HCT116 (cell line): ENCODE measurements around the gene TMIGD2. TPM values are rescaled to one million over a fixed set of nuclear protein-coding genes. Genes with fewer than 3 reads are reported as not detected.
"Not testable (repeated sequence)": the region's sequence is repeated elsewhere in the genome, so short reads cannot be mapped to it uniquely, and the experiment has no call there.

ENCODE experiments used
- ATAC-seq: fragments of 200-7000 bp; cut with Tn5 transposase; 2 replicates; pipeline ENCODE4 v1.9.1; 2020; ENCODE audit warnings: mild to moderate bottlenecking, moderate library complexity
- BruUV-seq: library from RNA; stranded (reverse); fragments of 400-500 nt; replicated peaks from 2 replicates; lab custom pipeline; 2021; lab: Mats Ljungman, UMichigan
- CTCF ChIA-PET: fragments of 300-600 bp; sonication (Branson Sonifier 250); formaldehyde crosslinking; loops from one replicate; lab custom pipeline; 2021; ENCODE audit warnings: antibody characterized with exemption; lab: Charles Lee
- POLR2A ChIA-PET: fragments of 300-600, 350-600 bp; sonication (Branson Sonifier 250); formaldehyde crosslinking; loops from one replicate; lab custom pipeline; 2021; ENCODE audit warnings: antibody characterized with exemption; lab: Charles Lee
- RAD21 ChIA-PET, 2 experiments: fragments of 300-600 bp; sonication (Branson Sonifier 250); formaldehyde crosslinking; loops; one replicate each; lab custom pipeline; 2023; ENCODE audit warnings: low total read pairs in 2 of 2; ENCODE audit not compliant: uncharacterized antibody in 2 of 2, unreplicated experiment in 2 of 2, low non-redundant PET in 1 of 2; lab: Charles Lee
- DNase-seq: peaks from one replicate; pipeline ENCODE4 v3.0.0-alpha.2; 2010; ENCODE audit warnings: low read depth, low spot score
- H2AFZ ChIP-seq: fragments of 200-600 bp; shearing (Covaris generic), sonication (generic); 2 replicates; pipeline ENCODE4 v1.6.1; 2017; ENCODE audit warnings: low read depth, mixed run types, mixed read lengths, antibody characterized with exemption, low read length; ENCODE audit not compliant: poor library complexity, severe bottlenecking
- H3K27ac ChIP-seq: 2 replicates; pipeline ENCODE4 v1.5.1; 2012; ENCODE audit warnings: low read depth, low read length
- H3K27me3 ChIP-seq: fragments of 200-600 bp; sonication (generic); 2 replicates; pipeline ENCODE4 v1.6.1; 2016; ENCODE audit warnings: mixed run types, low read length, mixed read lengths; ENCODE audit not compliant: insufficient read depth
- H3K36me3 ChIP-seq, 2 experiments: fragments of 200-500 bp in 1 of 2; fragments of 200-600 bp in 1 of 2; sonication (Bioruptor generic) in 1 of 2; sonication (generic) in 1 of 2; 2 replicates each; pipeline versions ENCODE4 v1.5.1 to v1.6.1; 2014 to 2016; ENCODE audit warnings: low read length in 2 of 2, inconsistent platforms in 1 of 2, mixed read lengths in 1 of 2, mixed run types in 1 of 2; ENCODE audit not compliant: insufficient read depth in 2 of 2, control insufficient read depth in 1 of 2
- H3K4me1 ChIP-seq, 2 experiments: fragments of 200-600 bp in 1 of 2; sonication (generic) in 1 of 2; 2 replicates each; pipeline versions ENCODE4 v1.5.1 to v1.6.1; 2012 to 2017; ENCODE audit warnings: low read length in 2 of 2, inconsistent platforms in 1 of 2, mild to moderate bottlenecking in 1 of 2, mixed read lengths in 1 of 2, mixed run types in 1 of 2, moderate library complexity in 1 of 2; ENCODE audit not compliant: insufficient read depth in 2 of 2, control insufficient read depth in 1 of 2
- H3K4me2 ChIP-seq: fragments of 200-600 bp; sonication (generic); 2 replicates; pipeline ENCODE4 v1.6.1; 2017; ENCODE audit warnings: mixed run types, low read length, mixed read lengths
- H3K4me3 ChIP-seq, 2 experiments: fragments of 200-600 bp in 1 of 2; sonication (generic) in 1 of 2; replicated peaks in 1 of 2; 2 replicates each; pipeline ENCODE4 v1.5.1; 2011 to 2016; ENCODE audit warnings: low read length in 2 of 2, control low read depth in 1 of 2, low read depth in 1 of 2, mild to moderate bottlenecking in 1 of 2, mixed read lengths in 1 of 2, mixed run types in 1 of 2
- H3K79me2 ChIP-seq: fragments of 200-600 bp; sonication (generic); 2 replicates; pipeline ENCODE4 v1.6.1; 2017; ENCODE audit warnings: mild to moderate bottlenecking, mixed run types, low read length, moderate library complexity, mixed read lengths; ENCODE audit not compliant: insufficient read depth
- H3K9ac ChIP-seq: fragments of 200-600 bp; sonication (generic); 2 replicates; pipeline ENCODE4 v1.6.1; 2016; ENCODE audit warnings: low read length, mixed read lengths
- H3K9me2 ChIP-seq: fragments of 200-600 bp; sonication (generic), shearing (Covaris generic); 2 replicates; pipeline ENCODE4 v1.6.1; 2017; ENCODE audit warnings: mixed run types, mild to moderate bottlenecking, moderate library complexity; ENCODE audit not compliant: insufficient read depth
- H3K9me3 ChIP-seq, 2 experiments: fragments of 200-500 bp in 1 of 2; fragments of 200-600 bp in 1 of 2; sonication (Bioruptor generic) in 1 of 2; sonication (generic) in 1 of 2; 2 replicates each; pipeline ENCODE4 v1.6.1; 2014 to 2017; ENCODE audit warnings: low read length in 2 of 2, mixed read lengths in 2 of 2, inconsistent platforms in 1 of 2, low read depth in 1 of 2, mild to moderate bottlenecking in 1 of 2, mixed run types in 1 of 2, moderate library complexity in 1 of 2; ENCODE audit not compliant: control insufficient read depth in 1 of 2, insufficient read depth in 1 of 2
- H4K20me1 ChIP-seq: fragments of 200-600 bp; sonication (generic), shearing (Covaris generic); 2 replicates; pipeline ENCODE4 v1.6.1; 2017; ENCODE audit warnings: mixed run types, mild to moderate bottlenecking, moderate library complexity; ENCODE audit not compliant: insufficient read depth
- CBX3 ChIP-seq: IDR thresholded peaks from 2 replicates; pipeline ENCODE4 v1.6.1; 2012; ENCODE audit warnings: low read depth
- EGR1 ChIP-seq: IDR thresholded peaks from 2 replicates; pipeline ENCODE4 v1.6.1; 2012; ENCODE audit warnings: low read depth
- ELF1 ChIP-seq: IDR thresholded peaks from 2 replicates; pipeline ENCODE4 v1.6.1; 2012; ENCODE audit warnings: low read depth, borderline replicate concordance
- FOSL1 ChIP-seq: IDR thresholded peaks from 2 replicates; pipeline ENCODE4 v1.6.1; 2012; ENCODE audit warnings: low read depth
- JUND ChIP-seq: IDR thresholded peaks from 2 replicates; pipeline ENCODE4 v1.6.1; 2012
- POLR2A ChIP-seq: IDR thresholded peaks from 2 replicates; pipeline ENCODE4 v1.7.0; 2011; ENCODE audit warnings: borderline replicate concordance; ENCODE audit not compliant: insufficient read depth, insufficient read length; ENCODE audit errors: extremely low read depth
- POLR2AphosphoS5 ChIP-seq: IDR thresholded peaks from 2 replicates; pipeline ENCODE4 v1.6.1; 2011; ENCODE audit warnings: mild to moderate bottlenecking, low read depth, low read length, moderate library complexity
- SIN3A ChIP-seq: IDR thresholded peaks from 2 replicates; pipeline ENCODE4 v1.6.1; 2012; ENCODE audit warnings: low read depth
- TCF7L2 ChIP-seq: IDR thresholded peaks from 2 replicates; pipeline ENCODE4 v1.7.0; 2011; ENCODE audit warnings: borderline replicate concordance, inconsistent platforms; ENCODE audit not compliant: insufficient read depth, insufficient read length; ENCODE audit errors: extremely low read depth
- YY1 ChIP-seq: IDR thresholded peaks from 2 replicates; pipeline ENCODE4 v1.6.1; 2011; ENCODE audit warnings: low read length, low read depth, moderate library complexity, mild to moderate bottlenecking; ENCODE audit not compliant: insufficient replicate concordance; ENCODE audit errors: extremely low read depth
- ZNF274 ChIP-seq: fragments of 200-500 bp; sonication (Bioruptor generic); IDR thresholded peaks from 2 replicates; pipeline ENCODE4 v1.6.1; 2014; ENCODE audit warnings: mild to moderate bottlenecking, low read depth, low read length, inconsistent platforms
- intact Hi-C: fragments of 100-400 bp; cut with micrococcal nuclease; formaldehyde crosslinking; loops from 2 replicates; pipeline ENCODE4 v1.10.0; 2022
- total RNA-seq: library from RNA; stranded (reverse); gene quantifications from one replicate; pipeline ENCODE4 v1.2.1, GENCODE V29; 2021; ENCODE audit not compliant: unreplicated experiment
- TF ChIP-seq, protein P1 (sequence below): IDR thresholded peaks from 2 replicates; pipeline ENCODE4 v1.6.1; 2011; ENCODE audit warnings: mild to moderate bottlenecking, low read length, moderate library complexity; ENCODE audit not compliant: insufficient replicate concordance; ENCODE audit errors: extremely low read depth
- TF ChIP-seq, protein P2 (sequence below): IDR thresholded peaks from 2 replicates; pipeline ENCODE4 v1.6.1; 2012

TMIGD2 gene
- total RNA-seq, 1 experiment from 2014 or later: not detected

- TF ChIP-seq, protein P1, sequence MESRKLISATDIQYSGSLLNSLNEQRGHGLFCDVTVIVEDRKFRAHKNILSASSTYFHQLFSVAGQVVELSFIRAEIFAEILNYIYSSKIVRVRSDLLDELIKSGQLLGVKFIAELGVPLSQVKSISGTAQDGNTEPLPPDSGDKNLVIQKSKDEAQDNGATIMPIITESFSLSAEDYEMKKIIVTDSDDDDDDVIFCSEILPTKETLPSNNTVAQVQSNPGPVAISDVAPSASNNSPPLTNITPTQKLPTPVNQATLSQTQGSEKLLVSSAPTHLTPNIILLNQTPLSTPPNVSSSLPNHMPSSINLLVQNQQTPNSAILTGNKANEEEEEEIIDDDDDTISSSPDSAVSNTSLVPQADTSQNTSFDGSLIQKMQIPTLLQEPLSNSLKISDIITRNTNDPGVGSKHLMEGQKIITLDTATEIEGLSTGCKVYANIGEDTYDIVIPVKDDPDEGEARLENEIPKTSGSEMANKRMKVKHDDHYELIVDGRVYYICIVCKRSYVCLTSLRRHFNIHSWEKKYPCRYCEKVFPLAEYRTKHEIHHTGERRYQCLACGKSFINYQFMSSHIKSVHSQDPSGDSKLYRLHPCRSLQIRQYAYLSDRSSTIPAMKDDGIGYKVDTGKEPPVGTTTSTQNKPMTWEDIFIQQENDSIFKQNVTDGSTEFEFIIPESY: no peak
- TF ChIP-seq EGR1 (no peak), ELF1 (no peak), CBX3 (no peak), ZNF274 (no peak), SIN3A (no peak), FOSL1 (no peak; the same call in 1 of the 2 replicates), POLR2AphosphoS5 (no peak), YY1 (no peak), JUND (no peak; the same call in 1 of the 2 replicates), TCF7L2 (no peak), POLR2A (no peak)
- TF ChIP-seq, protein P2, sequence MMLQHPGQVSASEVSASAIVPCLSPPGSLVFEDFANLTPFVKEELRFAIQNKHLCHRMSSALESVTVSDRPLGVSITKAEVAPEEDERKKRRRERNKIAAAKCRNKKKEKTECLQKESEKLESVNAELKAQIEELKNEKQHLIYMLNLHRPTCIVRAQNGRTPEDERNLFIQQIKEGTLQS: no peak
Measured at GRCh38 chr19:4288091-4288777, 14.0 kb downstream of the TMIGD2 start (continued).

GRCh38 chr19:4286141-4286540 is 16.0 kb downstream of the TMIGD2 start:
- H3K79me2 ChIP-seq, CTCF ChIA-PET, H3K4me3 ChIP-seq, DNase-seq, H3K9me3 ChIP-seq, BruUV-seq, intact Hi-C loops, H3K9ac ChIP-seq, H2AFZ ChIP-seq, H4K20me1 ChIP-seq, H3K9me2 ChIP-seq, POLR2A ChIA-PET, H3K4me2 ChIP-seq, ATAC-seq, H3K27me3 ChIP-seq, H3K36me3 ChIP-seq, RAD21 ChIA-PET, H3K27ac ChIP-seq: not testable (repeated sequence)
- peaks cover 12 to 28% of the 10 kb centered on the region in 2 experiments; a peak in 3 of 4 replicates for H3K4me1 ChIP-seq
